ENCODE results near the gene RAD51B.

Gene RAD51B

DNA sequence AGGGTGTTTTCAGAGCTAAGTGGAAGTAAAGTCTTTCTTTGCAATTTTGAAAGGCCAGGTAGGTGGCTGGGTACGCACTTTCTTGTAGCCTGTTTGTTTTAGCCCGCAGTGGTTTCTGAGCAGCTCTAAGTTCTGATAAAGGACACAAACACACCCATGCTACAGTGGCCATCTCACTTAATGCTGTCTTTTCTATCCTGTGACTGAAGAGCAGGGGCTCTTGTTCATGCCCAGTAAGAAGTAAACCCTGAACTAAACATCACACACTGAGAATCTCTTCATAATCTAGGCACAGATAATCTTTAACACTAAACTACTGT is 427.2 kb downstream of the RAD51B start:
- ChIA-PET POLR2A (no interaction called here), CTCF (interaction anchor here (0.6 to 2.2 kb wide), 4 partner anchors 68 to 578 kb away, joined by 3 to 6 read pairs (median 4); no protein-coding TSS in a partner anchor)
- TF ChIP-seq FEZF1 (tag by site-specific recombination; IDR thresholded peaks at IDR 0.05) (peak; percentile 55; the same call in 1 of the 2 replicates), ZFP3 (tag by site-specific recombination; IDR thresholded peaks at IDR 0.05; ENCODE audit: low read depth) (no peak)
- Histone ChIP-seq H3K4me1 (ENCODE audit: control insufficient read depth, insufficient read depth, low read length) (peaks cover 43% of the 10 kb centered on the region), H3K9me3 (ENCODE audit: control insufficient read depth, insufficient read depth, low read depth, low read length) (no peaks in the 10 kb centered on the region), H3K4me3 (ENCODE audit: low read depth, low read length) (no peak overlapping the region), H3K36me3 (ENCODE audit: control insufficient read depth in 2 of 2, insufficient read depth in 1 of 2, low read length in 2 of 2) (no peaks in the 10 kb centered on the region), H3K27ac (ENCODE audit: extremely low read depth, low read depth, low read length) (peak overlapping the region; percentile 61; the same call in 1 of the 2 replicates)

DNA sequence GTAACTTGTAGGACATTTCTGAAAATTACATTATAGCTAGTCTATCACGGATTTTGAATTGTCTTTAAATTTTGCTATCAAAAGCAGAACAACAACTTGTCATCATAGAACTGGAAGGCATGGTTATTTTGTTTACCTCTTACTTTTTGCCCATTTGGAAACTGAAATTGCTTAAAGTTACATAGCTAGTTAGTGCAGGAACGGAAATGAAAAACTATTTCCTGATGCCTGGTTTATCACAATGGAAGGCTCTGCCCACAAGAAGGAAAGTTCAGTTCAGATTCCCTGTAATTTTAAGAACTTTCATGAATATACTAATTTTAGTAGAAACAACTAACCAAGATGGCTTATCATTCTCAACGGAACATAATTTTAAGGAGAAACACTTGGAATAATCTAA is 427.7 kb downstream of the RAD51B start:
- POLR2A ChIA-PET = no interaction called here
- Histone ChIP-seq H3K27ac (ENCODE audit: extremely low read depth, low read depth, low read length) (no peak overlapping the region), H3K9me3 (ENCODE audit: control insufficient read depth, insufficient read depth, low read depth, low read length) (no peaks in the 10 kb centered on the region), H3K4me1 (ENCODE audit: control insufficient read depth, insufficient read depth, low read length) (peaks cover 43% of the 10 kb centered on the region), H3K36me3 (ENCODE audit: control insufficient read depth in 2 of 2, insufficient read depth in 1 of 2, low read length in 2 of 2) (no peaks in the 10 kb centered on the region), H3K4me3 (ENCODE audit: low read depth, low read length) (no peak overlapping the region)
- CTCF ChIA-PET = interaction anchor here (0.7 to 7.1 kb wide), 7 partner anchors 9 to 577 kb away, joined by 3 to 57 read pairs (median 5); no protein-coding TSS in a partner anchor
- TF ChIP-seq ZNF777 (tag by site-specific recombination; IDR thresholded peaks at IDR 0.05; ENCODE audit: borderline replicate concordance) (no peak), ZNF747 (tag by site-specific recombination; IDR thresholded peaks at IDR 0.05) (no peak), ZNF391 (tag by site-specific recombination; IDR thresholded peaks at IDR 0.05; ENCODE audit: borderline replicate concordance, low read depth) (no peak), PRDM1 (tag by site-specific recombination; IDR thresholded peaks at IDR 0.05) (no peak), ZNF585B (tag by site-specific recombination; IDR thresholded peaks at IDR 0.05) (no peak), ZNF555 (tag by site-specific recombination; conservative IDR thresholded peaks at IDR 0.05) (no peak), TCF7L2 (IDR thresholded peaks at IDR 0.05; ENCODE audit: borderline replicate concordance, low read depth, low read length) (no peak), ZNF76 (tag by site-specific recombination; IDR thresholded peaks at IDR 0.05; ENCODE audit: borderline replicate concordance, low read depth) (no peak), ZNF37A (tag by site-specific recombination; IDR thresholded peaks at IDR 0.05) (no peak), ZNF629 (tag by site-specific recombination; IDR thresholded peaks at IDR 0.05) (no peak), ZNF426 (tag by site-specific recombination; IDR thresholded peaks at IDR 0.05) (no peak), ZNF133 (tag by site-specific recombination; IDR thresholded peaks at IDR 0.05) (no peak), ZNF302 (tag by site-specific recombination; IDR thresholded peaks at IDR 0.05; ENCODE audit: low read depth) (no peak), ZNF324 (tag by site-specific recombination; IDR thresholded peaks at IDR 0.05) (no peak), ZNF571 (tag by site-specific recombination; IDR thresholded peaks at IDR 0.05) (no peak)
- TF ChIP-seq, protein P1, sequence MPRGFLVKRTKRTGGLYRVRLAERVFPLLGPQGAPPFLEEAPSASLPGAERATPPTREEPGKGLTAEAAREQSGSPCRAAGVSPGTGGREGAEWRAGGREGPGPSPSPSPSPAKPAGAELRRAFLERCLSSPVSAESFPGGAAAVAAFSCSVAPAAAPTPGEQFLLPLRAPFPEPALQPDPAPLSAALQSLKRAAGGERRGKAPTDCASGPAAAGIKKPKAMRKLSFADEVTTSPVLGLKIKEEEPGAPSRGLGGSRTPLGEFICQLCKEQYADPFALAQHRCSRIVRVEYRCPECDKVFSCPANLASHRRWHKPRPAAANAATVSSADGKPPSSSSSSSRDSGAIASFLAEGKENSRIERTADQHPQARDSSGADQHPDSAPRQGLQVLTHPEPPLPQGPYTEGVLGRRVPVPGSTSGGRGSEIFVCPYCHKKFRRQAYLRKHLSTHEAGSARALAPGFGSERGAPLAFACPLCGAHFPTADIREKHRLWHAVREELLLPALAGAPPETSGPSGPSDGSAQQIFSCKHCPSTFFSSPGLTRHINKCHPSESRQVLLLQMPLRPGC (tag by site-specific recombination; IDR thresholded peaks at IDR 0.05) = no peak
- TF ChIP-seq, protein P2, sequence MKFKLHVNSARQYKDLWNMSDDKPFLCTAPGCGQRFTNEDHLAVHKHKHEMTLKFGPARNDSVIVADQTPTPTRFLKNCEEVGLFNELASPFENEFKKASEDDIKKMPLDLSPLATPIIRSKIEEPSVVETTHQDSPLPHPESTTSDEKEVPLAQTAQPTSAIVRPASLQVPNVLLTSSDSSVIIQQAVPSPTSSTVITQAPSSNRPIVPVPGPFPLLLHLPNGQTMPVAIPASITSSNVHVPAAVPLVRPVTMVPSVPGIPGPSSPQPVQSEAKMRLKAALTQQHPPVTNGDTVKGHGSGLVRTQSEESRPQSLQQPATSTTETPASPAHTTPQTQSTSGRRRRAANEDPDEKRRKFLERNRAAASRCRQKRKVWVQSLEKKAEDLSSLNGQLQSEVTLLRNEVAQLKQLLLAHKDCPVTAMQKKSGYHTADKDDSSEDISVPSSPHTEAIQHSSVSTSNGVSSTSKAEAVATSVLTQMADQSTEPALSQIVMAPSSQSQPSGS (tag by site-specific recombination; IDR thresholded peaks at IDR 0.05; ENCODE audit: low read depth) = no peak
- TF ChIP-seq, protein P3, sequence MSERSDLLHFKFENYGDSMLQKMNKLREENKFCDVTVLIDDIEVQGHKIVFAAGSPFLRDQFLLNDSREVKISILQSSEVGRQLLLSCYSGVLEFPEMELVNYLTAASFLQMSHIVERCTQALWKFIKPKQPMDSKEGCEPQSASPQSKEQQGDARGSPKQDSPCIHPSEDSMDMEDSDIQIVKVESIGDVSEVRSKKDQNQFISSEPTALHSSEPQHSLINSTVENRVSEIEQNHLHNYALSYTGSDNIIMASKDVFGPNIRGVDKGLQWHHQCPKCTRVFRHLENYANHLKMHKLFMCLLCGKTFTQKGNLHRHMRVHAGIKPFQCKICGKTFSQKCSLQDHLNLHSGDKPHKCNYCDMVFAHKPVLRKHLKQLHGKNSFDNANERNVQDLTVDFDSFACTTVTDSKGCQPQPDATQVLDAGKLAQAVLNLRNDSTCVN (tag by site-specific recombination; optimal IDR thresholded peaks at IDR 0.05) = no peak
- TF ChIP-seq, protein P4, sequence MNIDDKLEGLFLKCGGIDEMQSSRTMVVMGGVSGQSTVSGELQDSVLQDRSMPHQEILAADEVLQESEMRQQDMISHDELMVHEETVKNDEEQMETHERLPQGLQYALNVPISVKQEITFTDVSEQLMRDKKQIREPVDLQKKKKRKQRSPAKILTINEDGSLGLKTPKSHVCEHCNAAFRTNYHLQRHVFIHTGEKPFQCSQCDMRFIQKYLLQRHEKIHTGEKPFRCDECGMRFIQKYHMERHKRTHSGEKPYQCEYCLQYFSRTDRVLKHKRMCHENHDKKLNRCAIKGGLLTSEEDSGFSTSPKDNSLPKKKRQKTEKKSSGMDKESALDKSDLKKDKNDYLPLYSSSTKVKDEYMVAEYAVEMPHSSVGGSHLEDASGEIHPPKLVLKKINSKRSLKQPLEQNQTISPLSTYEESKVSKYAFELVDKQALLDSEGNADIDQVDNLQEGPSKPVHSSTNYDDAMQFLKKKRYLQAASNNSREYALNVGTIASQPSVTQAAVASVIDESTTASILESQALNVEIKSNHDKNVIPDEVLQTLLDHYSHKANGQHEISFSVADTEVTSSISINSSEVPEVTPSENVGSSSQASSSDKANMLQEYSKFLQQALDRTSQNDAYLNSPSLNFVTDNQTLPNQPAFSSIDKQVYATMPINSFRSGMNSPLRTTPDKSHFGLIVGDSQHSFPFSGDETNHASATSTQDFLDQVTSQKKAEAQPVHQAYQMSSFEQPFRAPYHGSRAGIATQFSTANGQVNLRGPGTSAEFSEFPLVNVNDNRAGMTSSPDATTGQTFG (tag by site-specific recombination; IDR thresholded peaks at IDR 0.05; ENCODE audit: borderline replicate concordance) = no peak

Measured in HEK293 (cell line).